ENCODE data around the gene POLR2H.
A peak's percentile ranks its signal among the peaks of the same experiment; 100 is the strongest.

The POLR2H gene

GRCh38 chr3:184389384-184389783, 27.9 kb downstream of the POLR2H start:
- DNase-seq, result no peak

GRCh38 chr3:184389935-184390528, 28.5 kb downstream of the POLR2H start:
- no peak for DNase-seq

- DNase-seq, result no peak
Measured at GRCh38 chr3:184391266-184391665, 29.8 kb downstream of the POLR2H start.

- DNase-seq, result no peak
Measured at GRCh38 chr3:184395320-184395660, 33.8 kb downstream of the POLR2H start.

- DNase-seq, result no peak
Measured at GRCh38 chr3:184399410-184399809, 37.9 kb downstream of the POLR2H start.

GRCh38 chr3:184405075-184406030, 43.8 kb downstream of the POLR2H start:
- no peak for DNase-seq

- no peak for DNase-seq
Measured at GRCh38 chr3:184409331-184409926, 47.9 kb downstream of the POLR2H start.

GRCh38 chr3:184409946-184410500, 48.5 kb downstream of the POLR2H start:
- no peak for DNase-seq

- DNase-seq, result no peak
Measured at GRCh38 chr3:184414418-184415202, 53.1 kb downstream of the POLR2H start.

GRCh38 chr3:184415203-184415490, 53.6 kb downstream of the POLR2H start:
- DNase-seq, result no peak

GRCh38 chr3:184417619-184418327, 56.3 kb downstream of the POLR2H start:
- DNase-seq, result peak; percentile 82

Data from suppressor macrophage treated with lipopolysaccharide for 4 hours (primary cell).